ENCODE results near the gene CBX8. TPM values are rescaled to one million over a fixed set of nuclear protein-coding genes. Genes with fewer than 3 reads are reported as not detected.
A peak's percentile ranks its signal among the peaks of the same experiment; 100 is the strongest.

Gene CBX8
- total and polyA plus RNA-seq, 2 of the 13 experiments (the other 11 are each of a cell fraction or from before 2014, with no cell fraction given) = 0.34 to 12.6 TPM

- TF ChIP-seq ZBTB40 (IDR thresholded peaks at IDR 0.05) (no peak), ZBTB40 (CRISPR knock-in tag; IDR thresholded peaks at IDR 0.05) (peak; percentile 54; the same call in 1 of the 2 replicates), MYC (CRISPR knock-in tag; IDR thresholded peaks at IDR 0.05; ENCODE audit: borderline replicate concordance) (peak; percentile 62), ZNF710 (CRISPR knock-in tag; IDR thresholded peaks at IDR 0.05; ENCODE audit: borderline replicate concordance) (peak; percentile 23; the same call in 1 of the 2 replicates), KDM5B (CRISPR knock-in tag; IDR thresholded peaks at IDR 0.05; ENCODE audit: borderline replicate concordance) (peak; percentile 85), MED13 (CRISPR knock-in tag; IDR thresholded peaks at IDR 0.05) (0 out of 2 replicates have a peak, but pooled peaks have one; percentile 39), SNAI1 (CRISPR knock-in tag; IDR thresholded peaks at IDR 0.05; ENCODE audit: borderline replicate concordance) (0 out of 2 replicates have a peak, but pooled peaks have one; percentile 63), MED1 (CRISPR knock-in tag; IDR thresholded peaks at IDR 0.05) (peak; percentile 26; the same call in 1 of the 2 replicates), PITX1 (CRISPR knock-in tag; IDR thresholded peaks at IDR 0.05) (no peak), ZNF646 (CRISPR knock-in tag; IDR thresholded peaks at IDR 0.05) (no peak)
These were observed 4.5 kb upstream of the CBX8 start (continued) for GRCh38 chr17:79801156-79802038.

Measured in HepG2 (cell line).